Loucy (cell line): ENCODE data around the gene SLC2A11.

Experiments used
- CTCF ChIP-seq: fragments of 200-600 bp; sonication (generic); conservative IDR thresholded peaks from 2 replicates; pipeline ENCODE4 v1.5.1; 2014; ENCODE audit warnings: mild to moderate bottlenecking, antibody characterized with exemption, low read length
- EZH2phosphoT487 ChIP-seq: fragments of 200-600 bp; IDR thresholded peaks from 2 replicates; pipeline ENCODE4 v1.6.1; 2018; ENCODE audit warnings: antibody characterized with exemption, mild to moderate bottlenecking, moderate library complexity, borderline replicate concordance

GRCh38 chr22:23822101-23822671 lies 35.5 kb upstream of the SLC2A11 start:
- no peak for TF ChIP-seq CTCF
- TF ChIP-seq EZH2phosphoT487: no peak
